ENCODE results near the gene ARHGAP26. TPM values are rescaled to one million over a fixed set of nuclear protein-coding genes. Genes with fewer than 3 reads are reported as not detected.
A peak's percentile ranks its signal among the peaks of the same experiment; 100 is the strongest.

ARHGAP26 gene
- total and polyA plus RNA-seq, 7 donors, result 2.5 to 28.7 (median 12.0) TPM

DNA sequence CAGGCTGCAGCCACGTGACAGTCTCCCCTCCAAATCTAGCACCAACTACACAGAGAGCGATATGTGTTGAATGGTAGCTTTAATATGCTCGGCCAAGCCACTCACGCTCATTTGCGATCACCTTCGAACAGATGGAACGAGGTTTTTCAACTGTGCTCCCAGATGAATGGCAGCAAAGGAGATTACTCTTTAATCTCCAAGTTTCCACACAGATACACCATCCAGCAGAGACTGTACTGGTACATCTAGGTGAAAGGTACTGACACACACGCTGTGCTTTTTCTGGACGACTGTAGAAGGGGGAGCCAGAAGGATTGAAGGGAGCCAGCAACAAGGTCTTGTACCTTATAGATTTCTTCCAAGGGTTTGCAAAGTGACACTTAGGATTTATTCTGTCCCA, 369.4 kb downstream of the ARHGAP26 start:
- DNase-seq (no peak), ATAC-seq (peak in 2 of 4 donors; percentile 31 to 34)
- Histone ChIP-seq H3K4me1 (peaks cover 71% of the 10 kb centered on the region), H3K27me3 (ENCODE audit: insufficient read depth in 3 of 3, low read length in 2 of 3) (no peaks in the 10 kb centered on the region), H3K36me3 (ENCODE audit: insufficient read depth in 1 of 2, low read depth in 1 of 2) (no peaks in the 10 kb centered on the region), H3K4me3 (no peak overlapping the region), H3K9me3 (no peaks in the 10 kb centered on the region), H3K27ac (peak overlapping the region; percentile 94)
- WGBS, 3 donors, result 42 to 56% (median 44%) methylated on average over 9 of the region's 9 CpGs
- intact Hi-C loops (cut with DNase I), result loop anchor here (5.0 kb wide), 3 partner anchors 33 to 263 kb away; partner anchors contain the start of gene NR3C1 (in 1 of the 2)
- TF ChIP-seq, protein P1, sequence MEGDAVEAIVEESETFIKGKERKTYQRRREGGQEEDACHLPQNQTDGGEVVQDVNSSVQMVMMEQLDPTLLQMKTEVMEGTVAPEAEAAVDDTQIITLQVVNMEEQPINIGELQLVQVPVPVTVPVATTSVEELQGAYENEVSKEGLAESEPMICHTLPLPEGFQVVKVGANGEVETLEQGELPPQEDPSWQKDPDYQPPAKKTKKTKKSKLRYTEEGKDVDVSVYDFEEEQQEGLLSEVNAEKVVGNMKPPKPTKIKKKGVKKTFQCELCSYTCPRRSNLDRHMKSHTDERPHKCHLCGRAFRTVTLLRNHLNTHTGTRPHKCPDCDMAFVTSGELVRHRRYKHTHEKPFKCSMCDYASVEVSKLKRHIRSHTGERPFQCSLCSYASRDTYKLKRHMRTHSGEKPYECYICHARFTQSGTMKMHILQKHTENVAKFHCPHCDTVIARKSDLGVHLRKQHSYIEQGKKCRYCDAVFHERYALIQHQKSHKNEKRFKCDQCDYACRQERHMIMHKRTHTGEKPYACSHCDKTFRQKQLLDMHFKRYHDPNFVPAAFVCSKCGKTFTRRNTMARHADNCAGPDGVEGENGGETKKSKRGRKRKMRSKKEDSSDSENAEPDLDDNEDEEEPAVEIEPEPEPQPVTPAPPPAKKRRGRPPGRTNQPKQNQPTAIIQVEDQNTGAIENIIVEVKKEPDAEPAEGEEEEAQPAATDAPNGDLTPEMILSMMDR (IDR thresholded peaks at IDR 0.05), result no peak

DNA sequence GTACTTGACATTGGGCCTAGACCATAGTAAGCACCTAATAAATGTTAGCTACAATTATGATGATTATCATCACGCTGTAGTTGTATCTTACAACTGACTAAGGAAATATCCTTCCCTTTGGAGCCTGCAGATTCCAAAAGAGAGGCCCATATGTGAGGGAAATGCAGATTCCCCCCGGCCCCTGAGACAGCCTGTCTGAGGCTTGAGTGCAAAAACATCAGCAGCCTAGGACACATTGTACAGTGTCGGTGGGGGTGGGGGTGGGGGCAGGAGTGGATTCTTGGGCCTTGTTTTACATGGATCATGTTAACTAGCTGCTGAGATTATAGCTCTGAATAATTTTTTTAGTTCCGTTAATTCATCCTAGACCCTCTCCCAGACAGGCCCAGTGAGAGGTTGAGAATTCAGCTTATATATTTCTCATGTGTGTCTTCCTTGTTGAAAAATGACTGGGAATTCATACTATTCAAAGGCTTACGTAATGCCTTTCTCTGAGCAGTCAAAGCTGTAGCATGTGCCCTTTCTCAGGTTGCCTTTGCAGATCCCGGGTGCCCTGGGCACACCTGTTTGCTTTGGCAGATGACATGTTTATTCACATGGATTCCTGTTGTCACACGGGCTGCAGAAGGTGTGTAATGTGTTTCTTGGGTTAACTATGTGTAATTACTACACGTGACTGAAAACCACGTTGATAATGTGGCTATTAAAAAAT, 370.5 kb downstream of the ARHGAP26 start:
- Histone ChIP-seq H3K36me3 (ENCODE audit: insufficient read depth in 1 of 2, low read depth in 1 of 2) (no peaks in the 10 kb centered on the region), H3K9me3 (no peaks in the 10 kb centered on the region), H3K4me3 (no peak overlapping the region), H3K27ac (peak overlapping the region; percentile 94), H3K4me1 (peaks cover 71% of the 10 kb centered on the region), H3K27me3 (ENCODE audit: insufficient read depth in 3 of 3, low read length in 2 of 3) (no peaks in the 10 kb centered on the region)
- WGBS, 3 donors, result 30 to 47% (median 30%) methylated on average over 9 of the region's 9 CpGs
- TF ChIP-seq, protein P1 (IDR thresholded peaks at IDR 0.05), result no peak
- DNase-seq (peak in 1 of 2 donors; percentile 74), ATAC-seq (peak; percentile 69 to 82 (median 76))
- intact Hi-C loops (cut with DNase I), result loop anchor here in 1 of 2 donors (5.0 kb wide), 1 partner anchor 37 kb away; no protein-coding TSS in a partner anchor

DNA sequence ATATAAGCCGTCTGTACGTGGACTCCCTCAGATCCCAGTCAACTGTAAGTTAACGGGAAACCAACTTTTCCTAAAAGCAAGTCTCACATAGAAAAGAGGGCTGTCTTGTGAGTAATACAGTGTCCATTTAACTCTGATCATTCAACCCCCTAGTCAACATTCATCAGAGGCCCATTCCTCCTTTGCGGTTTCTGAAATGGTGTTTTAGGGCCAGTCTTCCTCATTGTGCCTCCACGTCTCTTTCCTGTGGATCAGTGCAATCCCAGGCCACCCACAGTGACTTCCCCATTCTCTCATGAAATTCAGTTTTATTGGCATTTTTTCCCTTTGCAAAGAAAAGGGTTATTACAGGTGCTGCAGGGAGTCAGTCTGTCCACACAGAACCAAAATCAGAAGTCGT, 371.5 kb downstream of the ARHGAP26 start:
- ATAC-seq, result no peak
- TF ChIP-seq, protein P1 (IDR thresholded peaks at IDR 0.05), result no peak
- Histone ChIP-seq H3K4me3 (no peak overlapping the region), H3K36me3 (ENCODE audit: insufficient read depth in 1 of 2, low read depth in 1 of 2) (no peaks in the 10 kb centered on the region), H3K27me3 (ENCODE audit: insufficient read depth in 3 of 3, low read length in 2 of 3) (no peaks in the 10 kb centered on the region), H3K9me3 (no peaks in the 10 kb centered on the region), H3K27ac (peak overlapping the region; percentile 94), H3K4me1 (peaks cover 71% of the 10 kb centered on the region)
- DNase-seq, result no peak
- 69 to 85% (median 74%) methylated on average over 6 of the region's 6 CpGs for WGBS, 3 donors
- intact Hi-C loops (cut with DNase I), result loop anchor here in 1 of 2 donors (5.0 kb wide), 1 partner anchor 36 kb away; no protein-coding TSS in a partner anchor

DNA sequence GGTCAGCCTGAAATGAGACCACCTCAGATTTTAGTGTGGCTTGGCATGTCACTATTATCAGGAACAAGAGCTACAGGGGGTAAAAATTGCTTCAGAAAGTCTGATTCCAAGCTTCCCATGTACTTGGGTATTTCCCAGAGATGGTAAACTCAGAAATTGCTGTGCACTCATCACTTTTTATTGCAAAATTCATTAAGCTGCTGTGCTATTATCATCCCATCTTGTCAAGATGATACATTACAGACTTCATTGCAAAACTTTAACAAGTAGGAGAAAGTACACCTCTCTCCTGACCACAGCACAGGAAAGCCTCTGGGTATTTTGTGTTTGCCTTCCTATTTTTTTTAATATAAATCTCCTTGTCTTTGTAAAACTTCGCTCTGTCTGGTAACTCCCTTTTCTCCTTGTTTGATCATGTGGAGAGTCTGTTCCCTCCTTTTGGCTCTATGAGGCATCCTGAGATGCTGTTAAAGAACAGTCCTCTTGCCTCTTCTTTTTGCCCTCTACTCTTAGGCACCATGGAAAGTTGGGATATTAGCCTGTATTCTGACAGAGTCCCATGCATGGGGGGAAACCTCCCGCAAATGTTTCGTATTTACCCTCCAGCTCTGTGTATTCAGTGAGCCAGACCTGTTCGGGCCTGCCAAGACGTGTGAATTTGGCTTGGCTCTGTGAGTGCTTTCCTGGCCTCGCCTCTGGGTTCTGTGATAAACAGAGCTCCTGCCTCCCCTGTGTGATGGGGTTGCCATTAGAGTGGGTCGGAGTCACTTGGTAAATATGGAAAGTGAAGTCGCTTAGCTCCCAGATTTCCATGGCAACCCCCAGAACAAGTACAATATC, 372.6 kb downstream of the ARHGAP26 start:
- 14 to 28% (median 18%) methylated on average over 8 of the region's 8 CpGs for WGBS, 3 donors
- peak overlapping the region; percentile 16 for H3K4me3 ChIP-seq
- peak; percentile 30 to 70 for DNase-seq
- TF ChIP-seq, protein P1 (IDR thresholded peaks at IDR 0.05), result no peak
- H3K4me1 ChIP-seq, result peaks cover 71% of the 10 kb centered on the region
- H3K36me3 ChIP-seq (ENCODE audit: insufficient read depth in 1 of 2, low read depth in 1 of 2), result peaks cover 0 to 3% of the 10 kb centered on the region in 2 donors
- peak overlapping the region; percentile 94 for H3K27ac ChIP-seq
- H3K27me3 ChIP-seq (ENCODE audit: insufficient read depth in 3 of 3, low read length in 2 of 3), result no peaks in the 10 kb centered on the region
- H3K9me3 ChIP-seq, result no peaks in the 10 kb centered on the region
- intact Hi-C loops (cut with DNase I), result loop anchor here in 1 of 2 donors (5.0 kb wide), 1 partner anchor 34 kb away; no protein-coding TSS in a partner anchor
- ATAC-seq, result peak; percentile 35 to 76 (median 59)
